GM06990 (cell line): ENCODE measurements around the gene MGAT1.

Source experiments
- DNase-seq: peaks from one replicate; pipeline ENCODE4 v3.0.0-alpha.2; 2011; ENCODE audit not compliant: insufficient read length; ENCODE audit errors: extremely low read depth
- H3K27me3 ChIP-seq: replicated peaks from 2 replicates; pipeline ENCODE4 v1.6.0; 2011; ENCODE audit warnings: low read length; ENCODE audit not compliant: control insufficient read depth, insufficient read depth
- H3K36me3 ChIP-seq: 2 replicates; pipeline ENCODE4 v1.5.1; 2011; ENCODE audit warnings: low read length; ENCODE audit not compliant: control insufficient read depth, insufficient read depth
- H3K4me3 ChIP-seq: replicated peaks from 2 replicates; pipeline ENCODE4 v1.5.1; 2011; ENCODE audit warnings: low read depth, mild to moderate bottlenecking, control low read depth, low read length
- TF ChIP-seq, protein P1 (sequence below): IDR thresholded peaks from 2 replicates; pipeline ENCODE4 v1.5.1; 2011; ENCODE audit warnings: low read length, control low read depth, mild to moderate bottlenecking, inconsistent platforms; ENCODE audit not compliant: insufficient read depth, poor library complexity, severe bottlenecking

The MGAT1 gene

DNA sequence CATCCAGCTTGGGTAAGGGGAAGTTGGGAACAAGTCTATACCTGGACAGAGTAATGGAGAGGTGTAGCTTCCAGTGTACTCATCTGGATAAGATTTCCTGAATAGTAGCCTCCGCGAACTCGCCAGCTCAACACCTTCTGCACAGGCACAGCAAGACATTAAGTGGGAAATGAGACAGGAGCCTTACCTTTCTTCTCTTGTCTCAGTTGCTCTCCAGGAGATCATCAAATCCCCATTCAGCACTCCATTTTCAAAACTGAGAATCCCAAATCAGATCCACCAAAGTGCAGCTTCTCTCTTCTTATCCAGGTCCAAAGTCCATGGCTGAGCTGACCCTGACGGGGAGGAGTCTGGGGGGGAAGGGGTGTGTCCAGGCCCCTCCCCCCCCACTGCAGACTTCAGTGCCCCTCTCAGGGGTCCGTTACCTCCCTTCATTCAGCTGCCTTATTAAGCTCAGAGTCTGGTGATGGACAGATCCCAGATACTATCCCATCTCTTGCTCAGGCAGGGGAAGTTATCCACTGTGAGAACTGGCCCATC, 5.9 kb upstream of the MGAT1 start:
- H3K4me3 ChIP-seq = peak overlapping the region; percentile 83
- TF ChIP-seq, protein P1, sequence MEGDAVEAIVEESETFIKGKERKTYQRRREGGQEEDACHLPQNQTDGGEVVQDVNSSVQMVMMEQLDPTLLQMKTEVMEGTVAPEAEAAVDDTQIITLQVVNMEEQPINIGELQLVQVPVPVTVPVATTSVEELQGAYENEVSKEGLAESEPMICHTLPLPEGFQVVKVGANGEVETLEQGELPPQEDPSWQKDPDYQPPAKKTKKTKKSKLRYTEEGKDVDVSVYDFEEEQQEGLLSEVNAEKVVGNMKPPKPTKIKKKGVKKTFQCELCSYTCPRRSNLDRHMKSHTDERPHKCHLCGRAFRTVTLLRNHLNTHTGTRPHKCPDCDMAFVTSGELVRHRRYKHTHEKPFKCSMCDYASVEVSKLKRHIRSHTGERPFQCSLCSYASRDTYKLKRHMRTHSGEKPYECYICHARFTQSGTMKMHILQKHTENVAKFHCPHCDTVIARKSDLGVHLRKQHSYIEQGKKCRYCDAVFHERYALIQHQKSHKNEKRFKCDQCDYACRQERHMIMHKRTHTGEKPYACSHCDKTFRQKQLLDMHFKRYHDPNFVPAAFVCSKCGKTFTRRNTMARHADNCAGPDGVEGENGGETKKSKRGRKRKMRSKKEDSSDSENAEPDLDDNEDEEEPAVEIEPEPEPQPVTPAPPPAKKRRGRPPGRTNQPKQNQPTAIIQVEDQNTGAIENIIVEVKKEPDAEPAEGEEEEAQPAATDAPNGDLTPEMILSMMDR = no peak
- H3K36me3 ChIP-seq = no peaks in the 10 kb centered on the region
- no peak for DNase-seq
- no peaks in the 10 kb centered on the region for H3K27me3 ChIP-seq

GRCh38 chr5:180807654-180808414, 5.2 kb upstream of the MGAT1 start:
- Histone ChIP-seq H3K36me3 (no peaks in the 10 kb centered on the region), H3K27me3 (no peaks in the 10 kb centered on the region), H3K4me3 (peak overlapping the region; percentile 83)
- no peak for DNase-seq
- TF ChIP-seq, protein P1 = no peak

DNA sequence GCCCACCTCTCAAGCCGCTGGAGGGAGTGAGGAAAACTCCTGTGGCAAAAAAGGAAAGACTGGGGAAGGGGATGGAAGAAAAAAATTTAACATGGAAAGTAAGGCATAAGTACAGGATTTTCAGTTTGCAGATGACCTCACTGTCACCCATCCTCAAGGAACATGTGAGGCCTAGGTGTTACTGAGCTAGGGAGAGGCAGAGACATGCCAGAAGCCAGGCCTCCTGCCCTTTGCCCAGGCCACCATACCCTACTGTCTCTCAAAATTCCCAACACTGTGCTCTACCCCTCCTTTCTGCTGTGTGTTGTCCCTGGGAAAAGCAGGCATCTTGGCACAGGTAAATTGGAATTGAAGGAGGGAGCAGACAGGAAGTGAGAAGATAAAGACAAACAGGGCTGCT, 4.4 kb upstream of the MGAT1 start:
- no peak for DNase-seq
- Histone ChIP-seq H3K4me3 (peak overlapping the region; percentile 83), H3K27me3 (no peaks in the 10 kb centered on the region), H3K36me3 (no peaks in the 10 kb centered on the region)
- TF ChIP-seq, protein P1 = no peak

DNA sequence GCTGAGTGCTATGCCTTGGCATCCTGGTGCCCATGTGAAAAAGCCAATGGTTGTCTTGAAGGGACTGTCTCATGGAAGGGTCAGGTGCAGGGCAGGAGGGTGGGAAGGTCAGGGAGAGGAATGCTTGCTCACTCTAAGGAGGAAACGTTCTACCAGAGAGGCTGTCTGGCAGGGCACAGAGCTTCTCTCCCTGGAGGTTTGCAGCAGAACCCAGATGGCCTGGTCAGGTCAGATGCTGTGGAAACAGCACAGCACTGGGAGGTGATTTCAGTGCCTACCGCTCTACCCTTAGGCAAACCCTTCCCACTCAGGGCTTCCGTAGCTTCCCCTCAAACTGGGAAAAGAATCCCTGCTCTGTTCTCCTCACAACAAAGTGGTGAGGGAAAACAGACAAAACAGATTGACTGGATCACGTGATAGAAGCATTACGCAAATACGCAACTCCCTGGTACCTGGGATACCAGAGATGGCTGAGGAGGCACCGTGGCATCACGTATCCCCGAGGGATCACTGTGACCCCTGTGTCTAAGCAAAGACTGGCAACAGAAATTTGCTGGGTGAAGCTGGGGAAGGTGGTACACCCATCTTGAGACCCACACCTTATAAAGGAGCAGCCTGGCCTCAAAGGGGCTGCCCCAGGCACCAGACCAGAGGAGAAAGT, 3.9 kb upstream of the MGAT1 start:
- TF ChIP-seq, protein P1 = no peak
- Histone ChIP-seq H3K4me3 (peak overlapping the region; percentile 83), H3K27me3 (no peaks in the 10 kb centered on the region), H3K36me3 (peaks cover 1% of the 10 kb centered on the region)
- no peak for DNase-seq

- no peak for DNase-seq
- TF ChIP-seq, protein P1 = no peak
- Histone ChIP-seq H3K27me3 (no peaks in the 10 kb centered on the region), H3K36me3 (peaks cover 5% of the 10 kb centered on the region), H3K4me3 (peak overlapping the region; percentile 45)
Observed at GRCh38 chr5:180804129-180804618, 1.6 kb upstream of the MGAT1 start.
